HCT116 (cell line): ENCODE data around the gene SH2B3.

Source experiments
- CEBPB ChIP-seq: IDR thresholded peaks from 2 replicates; pipeline ENCODE4 v1.6.1; 2012; ENCODE audit warnings: low read depth
- EGR1 ChIP-seq: IDR thresholded peaks from 2 replicates; pipeline ENCODE4 v1.6.1; 2012; ENCODE audit warnings: low read depth
- EZH2 ChIP-seq: fragments of 200-600 bp; sonication (generic); IDR thresholded peaks from 2 replicates; pipeline ENCODE4 v1.6.1; 2017; ENCODE audit warnings: antibody characterized with exemption, mixed run types
- POLR2A ChIP-seq: IDR thresholded peaks from 2 replicates; pipeline ENCODE4 v1.7.0; 2011; ENCODE audit warnings: borderline replicate concordance; ENCODE audit not compliant: insufficient read depth, insufficient read length; ENCODE audit errors: extremely low read depth
- POLR2AphosphoS5 ChIP-seq: IDR thresholded peaks from 2 replicates; pipeline ENCODE4 v1.6.1; 2011; ENCODE audit warnings: mild to moderate bottlenecking, low read depth, low read length, moderate library complexity
- RAD21 ChIP-seq: IDR thresholded peaks from 2 replicates; pipeline ENCODE4 v1.6.1; 2012; ENCODE audit warnings: low read depth, mild to moderate bottlenecking
- SP1 ChIP-seq: IDR thresholded peaks from 2 replicates; pipeline ENCODE4 v1.6.1; 2012; ENCODE audit warnings: low read depth
- SRF ChIP-seq: IDR thresholded peaks from 2 replicates; pipeline ENCODE4 v1.6.1; 2012; ENCODE audit warnings: low read depth
- YY1 ChIP-seq: IDR thresholded peaks from 2 replicates; pipeline ENCODE4 v1.6.1; 2011; ENCODE audit warnings: low read length, low read depth, moderate library complexity, mild to moderate bottlenecking; ENCODE audit not compliant: insufficient replicate concordance; ENCODE audit errors: extremely low read depth
- ZNF274 ChIP-seq: fragments of 200-500 bp; sonication (Bioruptor generic); IDR thresholded peaks from 2 replicates; pipeline ENCODE4 v1.6.1; 2014; ENCODE audit warnings: mild to moderate bottlenecking, low read depth, low read length, inconsistent platforms
- TF ChIP-seq, protein P1 (sequence below), 3 experiments: fragments of 200-600 bp in 1 of 3; sonication (generic) in 1 of 3; IDR thresholded peaks in 2 of 3; conservative IDR thresholded peaks in 1 of 3; 2 replicates each; pipeline ENCODE4 v1.5.1; 2012 to 2017; ENCODE audit warnings: low read depth in 2 of 3, low read length in 2 of 3, antibody characterized with exemption in 1 of 3, borderline replicate concordance in 1 of 3, control low read depth in 1 of 3, mild to moderate bottlenecking in 1 of 3, mixed read lengths in 1 of 3, mixed run types in 1 of 3, moderate library complexity in 1 of 3; ENCODE audit not compliant: insufficient read depth in 1 of 3
- TF ChIP-seq, protein P2 (sequence below): IDR thresholded peaks from 2 replicates; pipeline ENCODE4 v1.6.1; 2012

DNA sequence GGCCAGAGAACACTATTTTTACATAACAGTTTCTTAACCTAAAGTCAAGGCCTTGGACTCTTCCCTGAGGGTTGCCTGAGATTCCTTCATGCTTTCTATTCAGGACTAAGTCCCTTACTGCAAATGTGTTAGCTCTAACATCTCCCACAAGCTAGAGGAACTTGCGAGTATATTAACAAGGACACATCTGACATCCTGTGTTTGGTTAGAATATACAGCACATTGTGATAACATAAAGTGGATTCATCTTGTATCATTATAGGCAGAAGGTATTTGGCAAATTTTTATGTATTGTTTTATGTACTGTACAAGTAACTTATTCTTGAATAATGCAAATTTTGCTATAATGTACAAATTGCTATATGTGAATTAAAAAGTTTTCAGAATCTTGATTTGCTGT lies 45.5 kb downstream of the SH2B3 start:
- no peak for TF ChIP-seq POLR2A
- TF ChIP-seq, protein P1, sequence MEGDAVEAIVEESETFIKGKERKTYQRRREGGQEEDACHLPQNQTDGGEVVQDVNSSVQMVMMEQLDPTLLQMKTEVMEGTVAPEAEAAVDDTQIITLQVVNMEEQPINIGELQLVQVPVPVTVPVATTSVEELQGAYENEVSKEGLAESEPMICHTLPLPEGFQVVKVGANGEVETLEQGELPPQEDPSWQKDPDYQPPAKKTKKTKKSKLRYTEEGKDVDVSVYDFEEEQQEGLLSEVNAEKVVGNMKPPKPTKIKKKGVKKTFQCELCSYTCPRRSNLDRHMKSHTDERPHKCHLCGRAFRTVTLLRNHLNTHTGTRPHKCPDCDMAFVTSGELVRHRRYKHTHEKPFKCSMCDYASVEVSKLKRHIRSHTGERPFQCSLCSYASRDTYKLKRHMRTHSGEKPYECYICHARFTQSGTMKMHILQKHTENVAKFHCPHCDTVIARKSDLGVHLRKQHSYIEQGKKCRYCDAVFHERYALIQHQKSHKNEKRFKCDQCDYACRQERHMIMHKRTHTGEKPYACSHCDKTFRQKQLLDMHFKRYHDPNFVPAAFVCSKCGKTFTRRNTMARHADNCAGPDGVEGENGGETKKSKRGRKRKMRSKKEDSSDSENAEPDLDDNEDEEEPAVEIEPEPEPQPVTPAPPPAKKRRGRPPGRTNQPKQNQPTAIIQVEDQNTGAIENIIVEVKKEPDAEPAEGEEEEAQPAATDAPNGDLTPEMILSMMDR (IDR thresholded peaks at IDR 0.05 in 2 of 3, conservative IDR thresholded peaks at IDR 0.05 in 1 of 3; ENCODE audit: borderline replicate concordance in 1 of 3, insufficient read depth in 1 of 3, low read depth in 2 of 3, low read length in 2 of 3), result no peak
- TF ChIP-seq YY1, result no peak
- 0 out of 2 replicates have a peak, but pooled peaks have one; percentile 14 for TF ChIP-seq POLR2AphosphoS5
- no peak for TF ChIP-seq SRF
- TF ChIP-seq CEBPB, result no peak
- TF ChIP-seq EZH2, result no peak
- no peak for TF ChIP-seq SP1
- no peak for TF ChIP-seq ZNF274
- TF ChIP-seq, protein P2, sequence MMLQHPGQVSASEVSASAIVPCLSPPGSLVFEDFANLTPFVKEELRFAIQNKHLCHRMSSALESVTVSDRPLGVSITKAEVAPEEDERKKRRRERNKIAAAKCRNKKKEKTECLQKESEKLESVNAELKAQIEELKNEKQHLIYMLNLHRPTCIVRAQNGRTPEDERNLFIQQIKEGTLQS, result no peak
- no peak for TF ChIP-seq RAD21
- TF ChIP-seq EGR1, result no peak
